Hematopoietic multipotent progenitor cell treated with erythropoietin and hydrocortisone succinate and interleukin-3 and kit ligand, for 4 days (in vitro differentiated cells): ENCODE results near the gene PML.
"Not testable (repeated sequence)": the region's sequence is repeated elsewhere in the genome, so short reads cannot be mapped to it uniquely, and the experiment has no call there.

Experiments
- DNase-seq: peaks from one replicate; pipeline ENCODE4 v3.0.0-alpha.2; 2015

PML gene

DNA sequence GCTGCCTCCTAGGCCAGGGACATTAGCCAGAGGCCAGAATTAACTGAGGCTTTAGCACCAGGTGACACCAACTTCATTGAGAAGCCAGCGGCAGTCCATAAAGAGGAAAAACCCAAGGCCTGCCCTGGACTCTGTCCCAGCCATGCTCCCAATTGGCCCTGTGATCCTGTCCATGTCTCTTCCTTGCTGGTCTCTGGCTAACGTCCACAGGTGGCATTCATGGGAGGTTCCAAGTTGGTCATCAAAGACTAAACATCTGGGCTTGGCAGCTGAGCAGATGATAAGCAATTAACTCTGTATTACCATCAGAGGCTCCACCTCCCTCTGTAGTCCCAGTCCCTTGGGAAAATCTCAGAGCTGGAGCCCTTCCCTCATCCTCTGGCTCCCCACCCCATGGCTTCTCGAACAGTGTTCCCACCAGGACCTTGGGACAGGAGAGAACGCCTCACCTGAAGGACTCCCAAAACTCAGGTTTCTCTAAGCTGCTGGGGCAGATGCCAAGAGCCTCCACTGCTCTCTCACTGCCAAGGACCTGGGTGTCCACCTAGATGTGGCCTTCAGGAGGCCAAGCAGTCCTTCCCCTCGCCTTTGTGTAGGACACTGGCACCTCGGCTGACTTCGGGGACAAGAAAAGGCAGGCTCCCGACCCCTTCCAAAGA is 47.4 kb downstream of the PML start:
- no peak for DNase-seq

DNA sequence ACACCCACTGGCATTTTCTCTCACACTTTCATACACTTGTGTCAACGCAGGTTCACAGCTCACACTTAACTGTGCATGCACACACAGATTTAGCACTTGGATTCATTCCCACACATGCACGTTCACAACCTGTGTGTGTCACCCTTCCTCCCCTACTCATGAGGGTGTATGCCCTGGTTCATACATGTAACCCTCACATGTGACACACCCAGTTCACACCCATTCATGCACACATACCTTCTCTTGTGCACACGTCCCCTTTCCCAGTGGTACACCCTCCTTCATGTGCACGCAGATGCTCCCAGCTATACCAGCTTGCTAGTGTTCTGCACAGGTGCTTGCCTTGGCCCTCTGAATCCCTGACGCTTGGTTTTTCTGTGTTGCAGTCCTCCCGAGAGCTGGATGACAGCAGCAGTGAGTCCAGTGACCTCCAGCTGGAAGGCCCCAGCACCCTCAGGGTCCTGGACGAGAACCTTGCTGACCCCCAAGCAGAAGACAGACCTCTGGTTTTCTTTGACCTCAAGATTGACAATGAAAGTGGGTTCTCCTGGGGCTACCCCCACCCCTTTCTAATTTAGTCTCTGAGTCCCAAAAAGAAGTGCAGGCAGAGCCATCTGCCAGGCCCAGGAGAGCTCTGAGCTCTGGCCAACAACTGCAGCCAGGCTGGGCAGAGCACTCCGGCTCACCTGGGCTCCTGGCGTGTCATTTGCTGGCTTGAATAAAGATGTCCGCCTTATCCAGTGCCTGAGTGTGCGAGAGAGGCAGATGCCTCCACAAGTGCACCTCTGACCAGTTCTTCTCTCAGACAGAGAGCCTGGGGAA is 48.3 kb downstream of the PML start:
- DNase-seq: no peak

- DNase-seq: no peak
Measured at GRCh38 chr15:74043425-74044266, 49.1 kb downstream of the PML start.

GRCh38 chr15:74044267-74045110 is 50.0 kb downstream of the PML start:
- DNase-seq: no peak

DNA sequence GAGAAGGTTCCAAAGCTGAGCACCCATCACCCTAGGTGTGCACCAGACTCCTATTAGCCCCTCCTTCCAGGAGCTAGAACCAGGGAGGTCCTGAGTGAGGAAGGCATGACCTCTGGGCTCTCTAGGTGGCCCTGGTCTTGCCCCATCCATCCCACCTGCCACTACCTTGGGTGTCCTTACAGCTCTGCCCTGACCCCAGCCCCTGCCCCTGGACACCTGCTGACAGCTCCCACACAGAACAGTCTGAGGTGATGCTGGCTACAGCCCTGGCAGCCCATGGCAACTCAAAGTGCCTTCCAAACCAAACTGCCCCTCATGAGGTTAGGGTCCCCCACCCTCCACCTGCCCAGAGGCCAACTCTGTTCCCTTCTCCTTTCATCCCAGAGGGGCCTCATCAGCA is 50.7 kb downstream of the PML start:
- DNase-seq: no peak

DNA sequence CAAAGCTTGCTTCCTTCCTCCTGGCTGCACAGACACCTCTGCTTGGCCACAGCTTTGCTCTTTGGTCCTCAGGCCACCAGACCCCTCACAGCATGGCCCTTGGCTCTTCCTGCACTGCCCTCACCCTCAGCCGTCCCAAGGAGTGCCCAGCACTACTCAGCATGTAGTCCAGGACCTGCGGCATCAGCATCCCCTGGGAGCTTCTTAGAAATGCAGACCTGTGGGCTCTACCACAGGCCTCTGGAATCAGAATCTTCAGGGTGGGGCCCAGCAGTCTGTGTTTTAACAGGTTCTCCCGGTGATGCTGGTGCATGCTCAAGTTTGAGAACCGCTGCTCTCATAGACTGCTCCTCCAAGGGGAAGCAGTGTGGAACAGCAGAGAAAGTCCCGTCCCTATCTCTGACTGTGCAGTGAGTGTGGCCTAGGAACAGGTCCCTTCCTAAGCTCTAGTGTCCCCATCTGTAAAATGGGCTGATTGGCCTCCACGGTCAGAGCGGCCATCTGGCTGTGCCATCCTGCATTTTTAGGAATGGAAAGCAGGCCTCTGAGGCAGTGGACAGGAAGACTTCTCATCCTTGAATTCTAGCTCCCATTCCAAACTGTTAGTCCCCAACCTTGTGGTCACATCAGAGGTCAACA is 51.2 kb downstream of the PML start:
- no peak for DNase-seq

DNA sequence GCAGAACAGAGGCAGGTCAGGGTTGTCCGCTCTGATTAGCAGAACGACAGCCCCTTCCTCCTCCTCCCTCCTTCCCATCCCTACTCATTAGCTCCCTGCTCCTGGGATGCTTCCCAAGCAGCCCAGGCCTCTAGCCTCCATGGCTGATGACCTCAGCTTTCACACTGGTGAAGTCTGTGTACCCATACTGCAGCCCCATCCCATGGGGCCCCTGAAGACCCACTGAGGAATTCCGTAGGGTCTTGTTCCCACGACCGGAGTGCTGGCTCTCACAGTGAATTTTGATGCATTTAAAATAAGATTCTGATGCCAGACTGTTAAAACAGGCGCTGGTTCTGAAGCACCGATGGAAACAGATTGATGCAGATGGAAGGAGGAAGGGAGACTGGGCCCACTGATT is 51.8 kb downstream of the PML start:
- DNase-seq: no peak

DNA sequence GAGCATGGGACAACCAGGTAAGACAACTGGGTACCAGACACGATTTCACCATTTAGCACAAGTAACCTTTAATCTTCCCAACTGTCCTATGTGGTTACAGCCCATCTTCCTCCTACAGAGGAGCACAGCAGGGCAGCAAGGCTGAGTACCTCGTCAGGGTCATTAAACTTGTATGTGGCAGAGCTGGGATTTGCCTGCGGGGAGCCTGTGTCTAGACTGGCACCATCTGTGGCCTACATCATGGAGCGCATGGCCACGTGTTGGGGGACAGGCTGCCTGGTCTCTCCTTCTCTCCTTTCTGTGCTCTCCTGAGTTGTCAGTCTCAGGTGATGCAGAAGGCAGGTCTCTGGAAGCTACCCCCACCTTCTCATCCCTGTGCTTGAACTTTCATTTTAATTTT is 55.6 kb downstream of the PML start:
- no peak for DNase-seq

- no peak for DNase-seq
Measured at GRCh38 chr15:74050556-74051234, 56.2 kb downstream of the PML start.

DNA sequence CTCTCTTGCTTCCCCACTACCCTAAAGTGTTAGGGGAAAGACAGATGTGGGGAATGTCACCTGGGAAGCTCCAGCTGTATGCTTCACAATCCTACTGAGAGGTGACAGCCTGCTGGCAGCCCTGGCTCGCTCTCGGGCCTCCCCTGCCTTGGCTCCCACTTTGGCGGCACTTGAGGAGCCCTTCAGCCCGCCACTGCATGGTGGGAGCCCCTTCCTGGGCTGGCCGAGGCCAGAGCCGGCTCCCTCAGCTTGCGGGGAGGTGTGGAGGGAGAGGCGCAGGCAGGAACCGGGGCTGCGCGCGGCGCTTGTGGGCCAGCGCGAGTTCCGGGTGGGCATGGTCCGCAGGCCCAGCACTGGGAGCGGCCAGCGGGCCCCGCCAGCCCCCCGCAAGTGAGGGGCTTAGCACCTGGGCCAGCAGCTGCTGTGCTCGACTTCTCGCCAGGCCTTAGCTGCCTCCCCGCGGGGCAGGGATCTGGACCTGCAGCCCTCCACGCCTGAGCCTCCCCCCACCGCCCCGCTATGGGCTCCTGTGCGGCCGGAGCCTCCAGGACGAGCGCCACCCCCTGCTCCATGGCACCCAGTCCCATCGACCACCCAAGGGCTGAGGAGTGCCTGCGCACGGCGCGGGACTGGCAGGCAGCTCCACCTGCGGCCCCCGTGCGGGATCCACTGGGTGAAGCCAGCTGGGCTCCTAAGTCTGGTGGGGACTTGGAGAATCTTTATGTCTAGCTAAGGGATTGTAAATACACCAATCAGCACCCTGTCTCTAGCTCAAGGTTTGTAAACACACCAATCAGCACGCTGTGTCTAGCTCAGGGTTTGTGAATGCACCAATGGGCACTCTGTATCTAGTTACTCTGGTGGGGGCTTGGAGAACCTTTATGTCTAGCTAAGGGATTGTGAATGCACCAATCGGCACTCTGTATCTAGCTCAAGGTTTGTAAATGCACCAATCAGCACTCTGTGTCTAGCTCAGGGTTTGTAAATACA is 58.0 kb downstream of the PML start:
- DNase-seq: not testable (repeated sequence)

GRCh38 chr15:74053517-74053916 is 59.0 kb downstream of the PML start:
- no peak for DNase-seq

DNA sequence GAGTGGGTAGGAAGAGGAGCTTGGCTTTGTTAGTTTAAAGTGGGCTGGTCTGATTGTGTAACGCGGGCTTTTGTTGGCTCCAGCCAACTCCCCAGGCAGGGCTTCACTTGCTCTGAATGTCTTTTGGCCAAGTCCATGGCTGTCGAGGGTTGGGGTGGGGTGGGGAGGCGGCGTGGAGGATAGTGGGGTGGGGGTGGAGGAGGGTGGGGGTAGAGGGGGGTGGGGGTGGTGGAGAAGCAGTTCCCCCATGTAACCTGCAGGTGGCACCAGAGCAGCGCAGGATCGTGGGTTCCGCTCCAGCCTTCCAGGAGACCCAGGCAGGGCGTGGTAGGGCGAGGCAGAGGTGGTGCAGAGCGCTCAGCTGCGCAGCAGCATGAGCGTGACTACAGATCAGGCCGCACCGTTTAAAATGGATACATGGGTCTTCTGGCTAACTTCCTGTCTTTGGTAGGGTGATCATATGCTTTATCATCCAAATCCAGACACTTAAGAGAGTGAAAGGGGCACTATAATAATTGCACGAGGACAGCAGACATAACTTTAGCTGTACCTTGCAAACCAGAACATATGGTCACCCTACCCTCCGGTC is 59.5 kb downstream of the PML start:
- DNase-seq: peak; percentile 92

DNA sequence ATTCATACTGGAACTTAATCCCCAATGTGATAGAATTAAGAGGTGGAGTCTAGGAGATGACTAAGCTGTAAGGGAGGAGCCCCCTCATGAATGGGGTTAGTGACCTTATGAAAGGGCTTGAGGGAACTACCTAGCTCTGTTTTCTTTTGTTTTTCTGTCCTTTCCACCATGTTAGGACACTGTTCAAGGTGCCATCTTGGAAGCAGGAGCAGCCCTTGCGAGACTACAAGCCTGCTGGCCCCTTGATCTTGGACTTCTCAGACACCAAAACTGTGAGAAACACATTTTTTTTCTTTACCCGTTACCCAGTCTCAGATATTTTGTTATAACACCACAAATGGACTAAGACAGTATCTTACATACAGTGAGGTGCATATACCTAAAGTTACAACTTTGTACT is 61.3 kb downstream of the PML start:
- DNase-seq: no peak

- DNase-seq: not testable (repeated sequence)
Measured at GRCh38 chr15:74056330-74056729, 61.8 kb downstream of the PML start.

GRCh38 chr15:74059050-74059833 is 64.7 kb downstream of the PML start:
- DNase-seq: not testable (repeated sequence)

GRCh38 chr15:74060251-74060650 is 65.7 kb downstream of the PML start:
- no peak for DNase-seq

DNA sequence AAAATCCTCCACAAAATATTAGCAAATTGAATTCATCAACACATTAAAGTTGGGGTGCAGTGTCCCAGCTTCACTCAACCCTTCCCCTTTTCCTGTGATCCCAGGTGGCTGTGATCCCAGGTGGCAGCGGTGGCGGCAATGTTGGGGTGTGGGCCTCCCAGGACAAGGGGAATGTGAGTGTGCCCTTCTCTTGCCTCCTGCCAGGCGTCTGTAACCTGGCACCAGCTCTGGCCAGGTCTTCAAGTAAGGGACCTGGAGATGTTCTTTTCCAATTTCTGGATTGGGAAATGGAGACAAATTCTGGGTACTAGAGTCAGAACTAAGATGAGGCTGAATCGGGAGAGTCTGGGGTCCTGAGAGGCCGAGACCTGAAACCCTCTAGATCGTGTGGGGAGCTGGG is 67.7 kb downstream of the PML start:
- DNase-seq: no peak

DNA sequence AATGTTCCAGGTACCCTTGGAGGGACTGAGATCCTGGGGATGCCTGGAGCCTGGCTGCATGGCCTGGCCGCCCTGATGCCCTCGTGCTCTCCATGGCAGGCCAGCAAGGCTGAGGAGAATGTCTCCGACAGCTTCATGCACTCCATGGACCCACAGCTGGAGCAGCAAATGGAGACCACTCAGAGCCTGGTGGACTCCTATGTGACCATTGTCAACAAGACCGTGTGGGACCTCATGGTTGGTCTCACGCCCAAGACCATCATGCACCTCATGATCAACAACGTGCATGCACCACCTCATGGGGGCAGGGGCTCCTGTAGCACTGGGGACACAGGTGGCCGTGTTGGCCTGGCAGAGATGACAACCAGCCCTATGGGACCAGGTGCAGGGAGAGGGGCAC is 68.2 kb downstream of the PML start:
- DNase-seq: no peak
